ENCODE results near the gene SLC22A14.
"Not testable (repeated sequence)": the region's sequence is repeated elsewhere in the genome, so short reads cannot be mapped to it uniquely, and the experiment has no call there.

The SLC22A14 gene

DNA sequence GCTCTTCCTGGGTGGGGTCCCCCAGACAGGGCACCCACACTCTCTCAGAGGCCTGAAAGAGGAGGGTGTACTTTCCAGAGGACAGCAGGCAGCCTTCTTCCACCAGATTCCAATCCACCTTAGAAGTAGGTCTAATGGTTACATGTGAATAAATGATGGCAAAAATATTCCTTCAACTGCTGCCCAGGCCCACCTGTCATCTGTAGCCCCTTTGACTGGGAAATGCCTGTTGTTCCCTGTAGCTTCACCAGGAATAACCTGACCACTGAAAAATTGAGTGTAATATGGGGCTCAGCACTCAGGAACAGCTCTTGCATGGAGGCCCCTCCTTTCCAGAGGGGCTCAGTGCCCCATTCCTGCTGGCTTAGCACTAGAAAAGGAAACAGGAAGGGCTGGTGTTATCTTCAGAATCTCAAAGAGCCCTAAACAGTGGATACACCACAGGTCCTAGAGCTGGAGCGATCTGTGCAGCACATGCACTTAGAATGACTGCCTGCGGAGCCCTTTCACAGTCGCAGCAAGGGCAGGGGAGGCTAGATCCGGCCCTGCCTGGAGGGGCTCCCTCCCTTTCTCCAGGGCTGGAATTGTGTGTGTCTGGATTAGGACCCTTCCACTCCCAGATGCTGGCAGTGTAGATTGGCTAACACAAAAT is 32.1 kb downstream of the SLC22A14 start:
- no peak for DNase-seq

GRCh38 chr3:38314764-38315487 is 32.8 kb downstream of the SLC22A14 start:
- no peak for DNase-seq

GRCh38 chr3:38315488-38316230 is 33.6 kb downstream of the SLC22A14 start:
- DNase-seq, result no peak

GRCh38 chr3:38316356-38317191 is 34.5 kb downstream of the SLC22A14 start:
- DNase-seq, result no peak

DNA sequence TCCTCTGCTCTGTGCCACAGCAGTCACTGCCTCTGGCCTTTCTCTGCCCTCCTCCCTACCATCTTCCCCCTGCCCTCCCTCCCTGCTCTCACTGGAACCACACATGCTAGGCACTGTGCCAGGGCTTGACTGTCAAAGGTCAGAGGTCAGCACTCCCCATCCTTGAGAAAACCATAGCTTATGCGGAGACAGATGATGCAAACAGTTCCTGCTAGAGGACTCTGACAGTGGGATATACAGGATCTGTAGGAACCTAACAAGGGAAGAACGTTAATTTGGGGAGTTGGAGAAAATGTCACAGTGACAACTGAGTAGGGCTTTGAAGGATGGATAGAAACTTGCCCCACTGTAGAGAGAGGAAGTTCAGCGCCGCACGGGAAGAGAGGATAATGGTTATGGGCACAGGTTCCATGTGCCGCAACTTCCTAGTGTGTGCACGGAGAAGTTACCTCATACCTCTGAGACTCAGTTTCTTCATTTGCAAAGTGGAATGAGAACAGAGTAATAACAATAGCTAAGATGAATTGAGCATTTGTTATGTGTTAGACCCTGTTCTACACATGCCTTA is 35.2 kb downstream of the SLC22A14 start:
- DNase-seq, result no peak

DNA sequence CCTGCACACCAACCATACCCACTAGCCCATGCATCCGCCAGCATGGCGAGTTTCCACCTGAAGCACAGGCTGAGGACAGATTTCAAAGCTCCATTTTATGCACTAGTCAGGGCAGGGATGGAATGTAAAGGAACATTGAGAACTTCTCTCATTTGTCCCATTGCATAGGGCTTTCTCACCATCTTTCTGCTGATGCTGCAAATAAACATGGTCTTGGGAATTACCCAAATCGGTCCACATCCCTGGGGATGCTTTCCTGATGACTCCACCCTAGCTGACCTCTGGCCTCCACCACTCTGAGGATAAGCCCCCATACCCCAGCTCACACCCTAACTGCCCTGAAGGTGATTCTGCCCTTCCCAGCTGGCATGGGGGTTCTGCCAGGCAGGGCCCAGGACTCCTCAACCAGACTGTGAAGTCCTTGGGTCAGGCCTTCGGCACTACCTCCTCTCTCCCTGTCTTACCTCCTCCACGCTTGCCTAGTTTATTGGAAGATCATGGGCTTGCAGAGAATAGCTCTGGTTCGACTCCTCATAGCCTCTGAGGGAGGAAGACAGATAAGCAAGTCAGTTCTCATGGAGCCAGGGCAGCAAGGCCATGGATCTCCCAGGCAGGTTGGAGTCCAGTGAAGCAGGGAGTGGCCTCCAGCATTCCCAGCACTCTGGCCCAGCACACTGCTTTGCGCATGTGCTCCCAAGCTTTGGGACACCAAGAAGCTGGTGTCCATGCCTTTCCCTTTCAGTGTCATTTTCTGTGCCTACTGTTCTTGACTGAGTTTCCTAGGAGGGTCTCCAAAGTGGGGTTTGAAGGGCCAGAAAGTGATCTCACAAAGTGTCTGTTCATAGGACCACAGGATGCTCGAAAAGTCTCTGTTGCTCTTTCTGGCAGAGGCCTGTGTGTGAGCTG is 36.9 kb downstream of the SLC22A14 start:
- DNase-seq, result no peak

DNA sequence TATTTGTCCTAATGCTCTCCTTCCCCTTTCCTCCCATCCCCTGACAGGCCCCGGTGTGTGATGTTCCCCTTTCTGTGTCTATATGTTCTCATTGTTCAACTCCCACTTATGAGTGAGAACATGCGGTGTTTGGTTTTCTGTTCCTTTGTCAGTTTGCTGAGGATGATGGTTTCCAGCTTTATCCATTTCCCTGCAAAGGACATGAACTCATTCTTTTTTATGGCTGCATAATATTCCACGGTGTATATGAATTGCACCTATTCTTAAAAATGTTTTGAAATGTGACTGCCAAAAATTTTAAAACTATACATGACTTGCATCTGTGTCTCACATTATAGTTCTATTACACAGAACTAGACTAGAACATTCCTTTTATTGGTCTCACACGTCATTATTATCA is 38.5 kb downstream of the SLC22A14 start:
- not testable (repeated sequence) for DNase-seq

- DNase-seq, result no peak
These were observed 41.0 kb downstream of the SLC22A14 start for GRCh38 chr3:38323060-38323459.

- DNase-seq, result no peak
These were observed 43.2 kb downstream of the SLC22A14 start for GRCh38 chr3:38325256-38325655.

- no peak for DNase-seq
These were observed 45.4 kb downstream of the SLC22A14 start for GRCh38 chr3:38327335-38328009.

GRCh38 chr3:38331257-38332022 is 49.3 kb downstream of the SLC22A14 start:
- no peak for DNase-seq

- DNase-seq, result no peak
These were observed 50.1 kb downstream of the SLC22A14 start for GRCh38 chr3:38332201-38332600.

- DNase-seq, result no peak
These were observed 52.3 kb downstream of the SLC22A14 start for GRCh38 chr3:38334142-38335055.

DNA sequence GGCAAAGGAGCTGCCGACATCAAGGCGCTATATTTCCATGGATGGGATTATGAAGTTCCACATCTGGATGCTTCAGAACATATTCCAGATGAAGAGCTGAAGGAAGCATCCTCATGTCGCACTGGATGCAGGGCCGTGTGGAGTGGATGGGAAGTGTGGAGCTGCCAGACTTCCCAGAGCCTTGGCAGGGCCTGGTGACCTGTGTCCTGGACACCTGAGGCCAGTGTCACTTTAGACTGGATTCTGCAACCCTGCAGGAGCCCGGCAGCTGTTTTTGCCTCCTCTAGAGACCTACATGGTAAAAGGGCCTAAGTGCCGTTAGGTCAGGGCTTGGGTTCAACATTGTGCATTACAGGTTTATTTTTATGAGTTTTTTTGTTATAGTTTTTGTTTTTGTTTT is 53.2 kb downstream of the SLC22A14 start:
- DNase-seq, result no peak

DNA sequence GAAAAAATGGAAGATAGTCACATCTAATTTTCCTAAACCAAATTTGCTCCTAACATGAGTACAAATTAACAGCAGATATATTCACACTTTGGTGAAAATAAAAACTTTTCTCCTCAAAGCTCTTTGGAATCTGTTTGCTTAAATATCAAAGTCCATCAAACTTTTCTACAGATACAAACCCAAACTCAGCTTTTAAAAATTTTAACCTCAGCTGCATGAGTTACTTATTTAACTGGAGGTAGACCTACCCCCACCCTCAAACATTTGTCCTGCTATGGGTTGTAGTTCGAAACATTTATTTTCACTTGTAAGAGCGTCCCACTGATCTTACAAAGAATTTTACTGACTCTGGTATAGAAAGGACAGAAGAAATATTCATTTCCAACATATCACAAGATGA is 55.6 kb downstream of the SLC22A14 start:
- no peak for DNase-seq

- no peak for DNase-seq
These were observed 61.9 kb downstream of the SLC22A14 start for GRCh38 chr3:38343797-38344594.

- no peak for DNase-seq
These were observed 63.9 kb downstream of the SLC22A14 start for GRCh38 chr3:38345879-38346586.

All from cortex of kidney (tissue), 1 donor.